Measurements from ENCODE around the gene CCR8. TPM values are rescaled to one million over a fixed set of nuclear protein-coding genes. Genes with fewer than 3 reads are reported as not detected.
A peak's percentile ranks its signal among the peaks of the same experiment; 100 is the strongest.
"Not testable (repeated sequence)": the region's sequence is repeated elsewhere in the genome, so short reads cannot be mapped to it uniquely, and the experiment has no call there.

Gene CCR8
- total and polyA plus RNA-seq, 8 donors = not detected

GRCh38 chr3:39344746-39345344, 15.3 kb downstream of the CCR8 start:
- Histone ChIP-seq H3K4me3 (no peak overlapping the region), H3K27ac (no peak overlapping the region), H3K4me1 (no peaks in the 10 kb centered on the region), H3K9me3 (no peaks in the 10 kb centered on the region), H3K27me3 (no peaks in the 10 kb centered on the region), H3K36me3 (no peaks in the 10 kb centered on the region)
- DNase-seq (no peak), FAIRE-seq (no peak), ATAC-seq (no peak)
- intact Hi-C loops (cut with DNase I) = no loop called here
- TF ChIP-seq CTCF (IDR thresholded peaks at IDR 0.05) = no peak

- Histone ChIP-seq H3K27me3 (no peaks in the 10 kb centered on the region), H3K9me3 (no peaks in the 10 kb centered on the region), H3K4me3 (no peak overlapping the region), H3K36me3 (no peaks in the 10 kb centered on the region), H3K27ac (no peak overlapping the region), H3K4me1 (no peaks in the 10 kb centered on the region)
- no peak for TF ChIP-seq CTCF (IDR thresholded peaks at IDR 0.05)
- intact Hi-C loops (cut with DNase I) = no loop called here
- FAIRE-seq = no peak
- DNase-seq = no peak
- ATAC-seq = no peak
- 74 to 82% methylated on average over 2 of the region's 2 CpGs for WGBS, 2 donors
These were observed 17.5 kb downstream of the CCR8 start for GRCh38 chr3:39346785-39347585.

- no peaks in the 10 kb centered on the region for H3K4me1 ChIP-seq
- H3K27me3 ChIP-seq = no peaks in the 10 kb centered on the region
- FAIRE-seq (no peak), ATAC-seq (no peak), DNase-seq (no peak)
- no peak overlapping the region for H3K27ac ChIP-seq
- H3K4me3 ChIP-seq = no peak overlapping the region
- no peaks in the 10 kb centered on the region for H3K36me3 ChIP-seq
- H3K9me3 ChIP-seq = no peaks in the 10 kb centered on the region
- TF ChIP-seq CTCF (IDR thresholded peaks at IDR 0.05) = no peak
- intact Hi-C loops (cut with DNase I) = no loop called here
- WGBS, 2 donors = 50 to 56% methylated on average over 3 of the region's 3 CpGs
These were observed 18.0 kb downstream of the CCR8 start for GRCh38 chr3:39347586-39347876.

- Histone ChIP-seq H3K4me3 (no peak overlapping the region), H3K27ac (no peak overlapping the region), H3K4me1 (no peaks in the 10 kb centered on the region), H3K36me3 (no peaks in the 10 kb centered on the region), H3K27me3 (no peaks in the 10 kb centered on the region), H3K9me3 (no peaks in the 10 kb centered on the region)
- TF ChIP-seq CTCF (IDR thresholded peaks at IDR 0.05) = no peak
- FAIRE-seq (no peak), DNase-seq (no peak), ATAC-seq (no peak)
- intact Hi-C loops (cut with DNase I) = no loop called here
- WGBS, 2 donors = 21 to 26% methylated on average over 3 of the region's 3 CpGs
These were observed 19.6 kb downstream of the CCR8 start for GRCh38 chr3:39349080-39349479.

- H3K27me3 ChIP-seq = no peaks in the 10 kb centered on the region
- no peaks in the 10 kb centered on the region for H3K36me3 ChIP-seq
- WGBS, 2 donors = 85 to 91% methylated on average over 5 of the region's 5 CpGs
- DNase-seq = no peak
- H3K27ac ChIP-seq = no peak overlapping the region
- no peaks in the 10 kb centered on the region for H3K4me1 ChIP-seq
- no peak for ATAC-seq
- no peak overlapping the region for H3K4me3 ChIP-seq
- intact Hi-C loops (cut with DNase I) = no loop called here
- no peaks in the 10 kb centered on the region for H3K9me3 ChIP-seq
- no peak for TF ChIP-seq CTCF (IDR thresholded peaks at IDR 0.05)
- FAIRE-seq = peak; percentile 17
These were observed 21.2 kb downstream of the CCR8 start for GRCh38 chr3:39350714-39351113.

GRCh38 chr3:39351134-39351533, 21.6 kb downstream of the CCR8 start:
- H3K4me3 ChIP-seq; FAIRE-seq; ATAC-seq; H3K36me3 ChIP-seq; intact Hi-C loops (cut with DNase I); H3K27ac ChIP-seq; H3K9me3 ChIP-seq; H3K27me3 ChIP-seq; H3K4me1 ChIP-seq; DNase-seq: not testable (repeated sequence)
- WGBS, 2 donors = 83 to 87% methylated on average over 2 of the region's 2 CpGs

- FAIRE-seq; H3K27me3 ChIP-seq; DNase-seq; intact Hi-C loops (cut with DNase I); H3K4me3 ChIP-seq; ATAC-seq; H3K27ac ChIP-seq; H3K36me3 ChIP-seq; H3K4me1 ChIP-seq; H3K9me3 ChIP-seq: not testable (repeated sequence)
- WGBS, 2 donors = 66 to 67% methylated on average over 3 of the region's 3 CpGs
These were observed 23.8 kb downstream of the CCR8 start for GRCh38 chr3:39353168-39353927.
